Upper lobe of left lung (tissue), 6 donors: Measurements from ENCODE around the gene NEDD4L. TPM values are rescaled to one million over a fixed set of nuclear protein-coding genes. Genes with fewer than 3 reads are reported as not detected.

ENCODE experiments used
- ATAC-seq, 2 donors: fragments of 200-7000 bp; cut with Tn5 transposase; one replicate each; pipeline ENCODE4 v1.9.1; 2022; ENCODE audit warnings: mild to moderate bottlenecking in 2 of 2, moderate library complexity in 2 of 2; ENCODE audit not compliant: low FRiP score in 2 of 2
- DNase-seq, 2 donors: peaks; one replicate each; pipeline ENCODE4 v3.0.0-alpha.2; 2019 to 2020
- H3K27ac ChIP-seq, 4 donors: fragments of 200-600 bp; sonication (generic); one replicate each; pipeline ENCODE4 v1.5.1; 2016 to 2019
- H3K27me3 ChIP-seq, 4 donors: fragments of 200-600 bp; sonication (generic); one replicate each; pipeline ENCODE4 v1.5.1; 2017 to 2019
- H3K36me3 ChIP-seq, 4 donors: fragments of 200-600 bp; sonication (generic); one replicate each; pipeline ENCODE4 v1.5.1; 2016 to 2019
- H3K4me1 ChIP-seq, 4 donors: fragments of 200-600 bp; sonication (generic); one replicate each; pipeline ENCODE4 v1.5.1; 2018 to 2019
- H3K4me3 ChIP-seq, 4 donors: fragments of 200-600 bp; sonication (generic); one replicate each; pipeline ENCODE4 v1.5.1; 2017 to 2019; ENCODE audit warnings: mild to moderate bottlenecking in 2 of 4, moderate library complexity in 1 of 4
- H3K9me3 ChIP-seq, 4 donors: fragments of 200-600 bp; sonication (generic); one replicate each; pipeline ENCODE4 v1.5.1; 2018 to 2019
- EP300 ChIP-seq, 4 donors: sonication (generic); formaldehyde crosslinking; IDR thresholded peaks; one replicate each; pipeline ENCODE4 v1.5.1; 2017; ENCODE audit warnings: antibody characterized with exemption in 4 of 4, control low read depth in 2 of 4
- POLR2A ChIP-seq, 4 donors: fragments of 450-650 bp; IDR thresholded peaks; one replicate each; pipeline ENCODE4 v1.5.1; 2016 to 2017; ENCODE audit warnings: antibody characterized with exemption in 4 of 4, mild to moderate bottlenecking in 2 of 4
- POLR2AphosphoS5 ChIP-seq, 2 donors: sonication (generic); formaldehyde crosslinking; IDR thresholded peaks; one replicate each; pipeline ENCODE4 v1.5.1; 2017; ENCODE audit warnings: antibody characterized with exemption in 2 of 2
- WGBS, 2 donors: methylation state at CpG; one replicate each; pipeline ENCODE4 v1.1.5; 2017 to 2018; 5-methylcytosine and 5-hydroxymethylcytosine counted together
- total RNA-seq, 6 donors: library from RNA; depleted of rRNA in 4 of 6; stranded (reverse); fragments of >200 nt in 4 of 6; gene quantifications; one replicate each; pipeline versions ENCODE4 v1.1.0 to v1.2.1, GENCODE V29; 2016 to 2021
- TF ChIP-seq, protein P1 (sequence below), 6 experiments: fragments of 450-650 bp in 4 of 6; fragments of 200-600 bp in 2 of 6; sonication (generic) in 2 of 6; IDR thresholded peaks; one replicate each; pipeline ENCODE4 v1.5.1; 2016 to 2019; ENCODE audit warnings: antibody characterized with exemption in 6 of 6
- donor health status: DM: no; HTN: no; CAD: no; lungs with moderate emphysema.
- donor health status: DM: no; HTN: yes; CAD: no; lungs with severe emphysema.

Gene NEDD4L
- total RNA-seq, 6 donors from 2014 or later = 148 to 491 (median 300) TPM

DNA sequence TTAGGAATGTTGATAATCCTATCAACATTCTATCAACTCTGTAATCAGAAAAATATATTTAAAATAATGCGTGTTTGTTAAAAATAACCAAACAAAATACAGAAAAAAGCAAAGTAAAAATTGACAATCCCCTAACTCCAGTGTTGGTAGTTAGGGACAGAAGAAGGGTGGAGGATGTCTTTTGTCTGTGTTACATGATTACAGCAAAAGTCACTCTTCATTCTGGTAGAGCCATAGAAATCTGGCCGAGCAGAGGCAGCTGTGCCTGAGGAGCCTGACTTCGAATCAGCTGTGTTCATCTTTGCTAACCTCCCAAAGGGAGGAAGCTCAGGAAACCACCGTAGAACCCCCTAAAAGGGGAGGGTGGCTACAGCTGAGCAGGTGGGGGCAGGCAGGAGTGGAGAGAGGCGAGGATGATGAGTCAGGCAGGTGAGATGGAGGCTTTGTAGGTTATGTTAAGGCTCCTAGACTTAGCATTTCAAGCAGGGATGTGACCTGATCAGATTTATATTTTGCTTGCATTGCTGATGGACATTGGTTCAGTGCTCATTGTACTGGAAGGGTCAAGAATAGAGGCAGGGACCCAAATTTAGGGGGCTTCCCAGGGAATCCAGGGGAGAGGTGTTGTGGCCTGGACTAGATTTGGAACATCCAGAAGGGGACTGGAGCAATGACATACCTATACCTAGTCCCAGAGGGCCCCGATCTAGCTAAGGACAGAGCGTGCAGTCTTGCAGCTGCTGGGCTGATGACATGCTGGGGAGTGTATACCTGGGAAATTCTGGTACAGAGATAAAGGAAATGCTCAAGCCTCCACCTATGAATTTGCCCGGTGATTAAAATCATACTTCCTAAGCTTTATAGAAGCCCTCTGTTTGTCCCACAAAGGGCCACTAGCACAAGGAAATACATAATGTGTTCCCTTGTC, 95.7 kb downstream of the NEDD4L start:
- ATAC-seq (no peak), DNase-seq (peak in 1 of 2 donors; percentile 3)
- WGBS, 2 donors = 62 to 70% methylated on average over 6 to 8 of the region's 8 CpGs
- Histone ChIP-seq H3K9me3 (no peaks in the 10 kb centered on the region), H3K27me3 (no peaks in the 10 kb centered on the region), H3K4me3 (no peak overlapping the region), H3K4me1 (peaks cover 11 to 48% (median 28%) of the 10 kb centered on the region in 4 donors), H3K27ac (peak overlapping the region in 2 of 4 donors; percentile 19 to 54), H3K36me3 (no peaks in the 10 kb centered on the region)
- TF ChIP-seq POLR2A (IDR thresholded peaks at IDR 0.05) (no peak), EP300 (IDR thresholded peaks at IDR 0.05) (no peak), POLR2AphosphoS5 (IDR thresholded peaks at IDR 0.05) (no peak)
- TF ChIP-seq, protein P1, sequence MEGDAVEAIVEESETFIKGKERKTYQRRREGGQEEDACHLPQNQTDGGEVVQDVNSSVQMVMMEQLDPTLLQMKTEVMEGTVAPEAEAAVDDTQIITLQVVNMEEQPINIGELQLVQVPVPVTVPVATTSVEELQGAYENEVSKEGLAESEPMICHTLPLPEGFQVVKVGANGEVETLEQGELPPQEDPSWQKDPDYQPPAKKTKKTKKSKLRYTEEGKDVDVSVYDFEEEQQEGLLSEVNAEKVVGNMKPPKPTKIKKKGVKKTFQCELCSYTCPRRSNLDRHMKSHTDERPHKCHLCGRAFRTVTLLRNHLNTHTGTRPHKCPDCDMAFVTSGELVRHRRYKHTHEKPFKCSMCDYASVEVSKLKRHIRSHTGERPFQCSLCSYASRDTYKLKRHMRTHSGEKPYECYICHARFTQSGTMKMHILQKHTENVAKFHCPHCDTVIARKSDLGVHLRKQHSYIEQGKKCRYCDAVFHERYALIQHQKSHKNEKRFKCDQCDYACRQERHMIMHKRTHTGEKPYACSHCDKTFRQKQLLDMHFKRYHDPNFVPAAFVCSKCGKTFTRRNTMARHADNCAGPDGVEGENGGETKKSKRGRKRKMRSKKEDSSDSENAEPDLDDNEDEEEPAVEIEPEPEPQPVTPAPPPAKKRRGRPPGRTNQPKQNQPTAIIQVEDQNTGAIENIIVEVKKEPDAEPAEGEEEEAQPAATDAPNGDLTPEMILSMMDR (IDR thresholded peaks at IDR 0.05) = no peak

DNA sequence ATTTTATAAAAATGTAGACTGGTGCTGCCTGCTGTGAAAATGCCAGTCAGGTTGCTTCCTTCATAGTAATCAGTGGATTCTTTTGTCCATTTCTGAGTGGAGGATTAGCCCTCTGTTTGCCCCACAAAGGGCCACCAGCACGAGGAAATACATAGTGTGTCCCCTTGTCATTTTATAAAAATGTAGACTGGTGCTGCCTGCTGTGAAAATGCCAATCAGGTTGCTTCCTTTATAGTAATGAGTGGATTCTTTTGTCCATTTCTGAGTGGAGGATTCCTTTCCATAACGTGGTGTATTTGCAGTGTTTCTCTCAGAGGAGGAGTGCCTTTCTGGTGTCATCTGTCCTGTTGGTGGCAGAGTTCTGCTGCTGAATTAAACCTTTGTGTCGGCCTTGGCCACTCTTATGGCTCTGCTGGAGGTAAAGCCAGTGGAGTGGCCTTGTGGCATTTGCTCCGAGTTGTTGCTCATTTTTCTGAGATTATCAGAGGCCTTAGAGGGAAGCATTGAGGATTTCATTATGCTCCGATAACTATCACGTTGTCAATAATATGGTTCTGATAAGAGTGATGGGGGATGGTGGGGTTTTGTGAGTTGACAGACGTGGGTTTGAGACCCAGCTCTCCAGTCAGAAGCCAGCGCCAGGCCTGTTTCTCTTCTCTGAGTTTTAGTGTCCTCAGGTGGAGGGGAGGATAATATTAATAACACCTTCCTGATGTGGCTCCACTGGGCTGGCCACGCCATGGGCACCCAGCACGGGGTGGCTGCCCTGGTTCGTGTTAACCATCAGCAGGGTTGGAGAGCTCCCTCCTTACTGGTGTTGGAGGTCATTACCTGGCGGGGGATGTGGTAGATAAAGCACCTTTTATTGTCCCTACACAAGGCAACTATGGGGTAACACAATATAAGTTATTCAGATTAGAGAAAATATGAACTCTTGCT, 96.6 kb downstream of the NEDD4L start:
- Histone ChIP-seq H3K27me3 (no peaks in the 10 kb centered on the region), H3K4me1 (peaks cover 11 to 44% (median 23%) of the 10 kb centered on the region in 4 donors), H3K27ac (peak overlapping the region in 2 of 4 donors; percentile 19 to 27), H3K4me3 (no peak overlapping the region), H3K9me3 (no peaks in the 10 kb centered on the region), H3K36me3 (no peaks in the 10 kb centered on the region)
- ATAC-seq (peak in 1 of 2 donors; percentile 13), DNase-seq (peak in 1 of 2 donors; percentile 26)
- no peak for TF ChIP-seq EP300 (IDR thresholded peaks at IDR 0.05)
- TF ChIP-seq, protein P1 (IDR thresholded peaks at IDR 0.05) = no peak
- TF ChIP-seq POLR2AphosphoS5 (IDR thresholded peaks at IDR 0.05) = no peak
- 71 to 72% methylated on average over 12 of the region's 12 CpGs for WGBS, 2 donors

DNA sequence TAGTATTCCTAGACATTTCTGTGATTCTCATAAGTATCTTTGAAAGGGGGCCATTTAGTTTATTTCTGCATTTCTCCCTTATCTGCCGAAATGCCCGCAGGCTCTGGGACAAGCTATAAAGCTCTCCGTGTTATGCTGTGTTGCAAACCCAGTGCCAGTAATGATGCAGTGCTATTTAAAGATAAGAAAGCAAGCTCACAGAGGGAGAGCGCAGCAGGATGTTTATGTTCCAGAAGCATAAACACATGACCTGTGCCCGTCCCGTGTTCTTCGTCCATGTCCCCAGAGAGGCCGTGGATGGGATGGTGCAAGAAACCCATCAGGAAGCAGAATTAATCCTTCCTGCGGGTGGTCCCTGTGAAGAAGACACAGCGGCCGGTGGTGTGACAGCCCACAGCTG, 99.4 kb downstream of the NEDD4L start:
- H3K4me1 ChIP-seq = peaks cover 3 to 29% (median 13%) of the 10 kb centered on the region in 4 donors
- ATAC-seq (no peak), DNase-seq (no peak)
- H3K27me3 ChIP-seq = no peaks in the 10 kb centered on the region
- 51 to 58% methylated on average over 11 of the region's 11 CpGs for WGBS, 2 donors
- peak overlapping the region; percentile 50 to 72 (median 56) for H3K27ac ChIP-seq
- H3K4me3 ChIP-seq = no peak overlapping the region
- H3K36me3 ChIP-seq = no peaks in the 10 kb centered on the region
- H3K9me3 ChIP-seq = no peaks in the 10 kb centered on the region
- no peak for TF ChIP-seq POLR2A (IDR thresholded peaks at IDR 0.05)
- TF ChIP-seq EP300 (IDR thresholded peaks at IDR 0.05) = peak in 2 of 4 donors; percentile 91 to 94
- TF ChIP-seq POLR2AphosphoS5 (IDR thresholded peaks at IDR 0.05) = peak; percentile 47 to 89

DNA sequence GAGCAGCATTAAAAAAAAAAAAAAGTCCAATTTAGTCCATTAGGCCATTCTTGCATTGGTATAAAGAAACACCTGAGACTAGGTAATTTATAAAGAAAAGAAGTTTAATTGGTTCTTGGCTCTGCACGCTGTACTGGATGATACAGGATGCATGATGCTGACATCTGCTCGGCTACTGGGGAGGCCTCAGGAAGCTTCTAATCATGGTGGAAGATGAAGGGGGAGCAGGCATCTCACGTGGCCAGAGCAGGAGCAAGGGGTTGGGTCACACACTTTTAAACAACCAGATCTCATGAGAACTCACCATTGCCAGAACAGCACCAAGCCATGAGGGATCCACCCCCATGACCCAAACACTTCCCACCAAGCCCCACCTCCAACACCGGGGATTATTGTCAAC, 100.1 kb downstream of the NEDD4L start:
- 82 to 84% methylated on average over 4 of the region's 4 CpGs for WGBS, 2 donors
- TF ChIP-seq POLR2A (IDR thresholded peaks at IDR 0.05) = no peak
- TF ChIP-seq POLR2AphosphoS5 (IDR thresholded peaks at IDR 0.05) = no peak
- TF ChIP-seq EP300 (IDR thresholded peaks at IDR 0.05) = no peak
- TF ChIP-seq, protein P1 (IDR thresholded peaks at IDR 0.05) = no peak
- no peak overlapping the region for H3K4me3 ChIP-seq
- peaks cover 7 to 36% (median 19%) of the 10 kb centered on the region in 4 donors for H3K4me1 ChIP-seq
- H3K27me3 ChIP-seq = no peaks in the 10 kb centered on the region
- no peaks in the 10 kb centered on the region for H3K9me3 ChIP-seq
- H3K27ac ChIP-seq = peak overlapping the region in 3 of 4 donors; percentile 51 to 72 (median 55)
- H3K36me3 ChIP-seq = no peaks in the 10 kb centered on the region
- DNase-seq (no peak), ATAC-seq (no peak)
